Activated CD4-positive, alpha-beta T cell treated with anti-CD3 and anti-CD28 coated beads, Interleukin-2, amount 50 U/mL, for 1 hour (primary cell): Measurements from ENCODE around the gene RRAGB.

ENCODE experiments used
- DNase-seq: peaks from one replicate; pipeline ENCODE4 v3.0.0-alpha.2; 2020

RRAGB gene

GRCh38 chrX:55777596-55777995 is 60.0 kb downstream of the RRAGB start:
- DNase-seq = no peak

GRCh38 chrX:55778322-55778721 is 60.8 kb downstream of the RRAGB start:
- DNase-seq = no peak

GRCh38 chrX:55783723-55784122 is 66.2 kb downstream of the RRAGB start:
- no peak for DNase-seq

- no peak for DNase-seq
Measured at GRCh38 chrX:55787063-55787462, 69.5 kb downstream of the RRAGB start.

GRCh38 chrX:55787727-55788126 is 70.2 kb downstream of the RRAGB start:
- no peak for DNase-seq

GRCh38 chrX:55794405-55794804 is 76.9 kb downstream of the RRAGB start:
- DNase-seq = no peak

- DNase-seq = no peak
Measured at GRCh38 chrX:55796496-55796895, 78.9 kb downstream of the RRAGB start.

- no peak for DNase-seq
Measured at GRCh38 chrX:55801811-55802210, 84.3 kb downstream of the RRAGB start.
